ENCODE data around the gene UTP11. TPM values are rescaled to one million over a fixed set of nuclear protein-coding genes. Genes with fewer than 3 reads are reported as not detected.

UTP11 gene
- total and polyA plus RNA-seq, 2 donors = 43.5 to 45.4 TPM

DNA sequence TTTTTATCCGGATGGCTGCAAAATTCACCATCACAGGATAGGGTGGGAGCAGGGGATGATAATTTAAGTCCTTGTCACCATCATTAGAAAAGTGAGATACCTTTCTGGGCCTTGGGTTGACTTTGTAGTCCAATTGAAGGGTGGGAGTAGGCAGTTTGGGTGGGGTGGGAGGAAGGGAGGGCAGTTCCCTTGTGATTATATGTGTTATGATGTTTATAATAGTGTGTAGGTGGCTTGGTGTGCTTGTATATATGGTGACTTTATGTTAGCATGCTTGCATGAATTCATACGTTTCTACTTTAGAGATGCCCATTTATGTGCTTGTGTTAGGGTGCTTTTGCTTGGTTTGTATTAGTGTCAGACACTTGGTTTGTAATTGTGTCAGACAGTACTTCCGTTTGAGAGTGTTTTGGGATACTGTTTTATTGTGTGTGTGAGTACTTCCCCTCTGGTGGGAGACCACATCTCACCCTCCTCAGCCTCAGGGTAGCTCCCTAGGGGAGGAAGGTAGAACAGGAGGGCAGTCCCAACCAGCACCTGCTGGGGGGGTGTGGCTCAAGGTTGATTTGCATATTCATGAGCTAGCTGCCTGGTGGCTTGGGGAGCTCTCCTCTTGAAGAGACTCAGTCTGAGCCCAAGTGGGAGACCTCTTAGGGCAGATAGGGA lies 40.3 kb downstream of the UTP11 start:
- 44% methylated on average over 3 of the region's 3 CpGs for WGBS
- no peaks in the 10 kb centered on the region for H3K36me3 ChIP-seq (ENCODE audit: insufficient read depth)
- H3K4me3 ChIP-seq (ENCODE audit: low read depth, low read length) = no peak overlapping the region
- H3K27ac ChIP-seq (ENCODE audit: low read depth) = no peak overlapping the region
- DNase-seq (ENCODE audit: extremely low spot score) = no peak
- no peaks in the 10 kb centered on the region for H3K4me1 ChIP-seq (ENCODE audit: insufficient read depth)

DNA sequence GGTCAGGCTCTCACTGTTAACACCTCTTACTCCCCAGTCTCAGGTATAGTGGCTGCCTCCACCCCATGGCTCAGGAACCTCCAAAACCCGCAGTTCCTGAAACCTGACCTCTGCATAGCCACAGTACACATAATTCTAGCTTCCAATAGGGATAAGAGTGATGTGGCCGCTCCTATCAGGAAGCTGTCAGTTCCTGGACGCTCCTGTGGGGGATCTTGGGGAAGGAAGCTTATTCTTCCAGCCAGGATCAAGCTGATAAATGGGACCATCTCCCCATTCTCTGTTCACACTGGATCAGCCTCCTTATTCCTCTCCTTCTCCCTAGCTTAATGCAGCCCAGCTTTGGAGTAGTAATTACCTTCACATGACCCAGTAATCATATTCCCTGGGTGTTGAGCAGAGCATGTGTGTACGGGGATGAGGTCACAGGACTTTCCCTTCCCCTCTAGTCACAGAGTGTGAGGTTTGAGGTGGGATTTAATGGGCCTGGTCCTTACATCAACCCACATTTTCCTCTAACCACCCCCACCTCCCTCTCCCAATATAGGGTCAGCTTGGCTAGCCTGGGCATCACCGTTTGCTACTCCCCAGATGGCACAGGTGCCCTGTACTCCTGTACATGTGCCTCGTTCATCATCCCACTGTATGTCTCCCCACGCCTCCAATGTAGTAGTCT lies 41.0 kb downstream of the UTP11 start:
- 62% methylated on average over 7 of the region's 7 CpGs for WGBS
- no peak for DNase-seq (ENCODE audit: extremely low spot score)
- H3K4me3 ChIP-seq (ENCODE audit: low read depth, low read length) = no peak overlapping the region
- H3K36me3 ChIP-seq (ENCODE audit: insufficient read depth) = no peaks in the 10 kb centered on the region
- no peak overlapping the region for H3K27ac ChIP-seq (ENCODE audit: low read depth)
- no peaks in the 10 kb centered on the region for H3K4me1 ChIP-seq (ENCODE audit: insufficient read depth)

DNA sequence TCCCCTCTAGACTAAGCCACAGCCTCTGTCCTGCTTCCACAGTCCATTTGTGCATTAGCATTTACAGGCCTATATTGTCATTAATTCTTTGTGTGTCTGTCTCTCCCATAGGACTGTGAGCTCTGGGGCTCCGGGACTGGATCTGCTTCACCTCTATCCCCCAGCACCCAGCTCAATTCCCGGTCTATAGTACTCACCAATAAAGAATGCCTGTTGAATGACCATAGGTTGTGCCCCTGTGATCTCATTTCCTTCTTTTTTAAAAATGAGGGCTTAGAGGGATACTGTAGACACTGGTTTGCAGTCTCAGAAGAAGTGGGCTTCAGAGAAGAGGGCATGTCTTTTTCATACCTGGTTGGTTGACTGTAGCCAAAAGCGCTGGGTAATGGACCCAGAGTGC lies 42.9 kb downstream of the UTP11 start:
- Histone ChIP-seq H3K36me3 (ENCODE audit: insufficient read depth) (no peaks in the 10 kb centered on the region), H3K4me3 (ENCODE audit: low read depth, low read length) (no peak overlapping the region), H3K4me1 (ENCODE audit: insufficient read depth) (peaks cover 1% of the 10 kb centered on the region), H3K27ac (ENCODE audit: low read depth) (no peak overlapping the region)
- 87% methylated on average over 3 of the region's 3 CpGs for WGBS
- no peak for DNase-seq (ENCODE audit: extremely low spot score)

DNA sequence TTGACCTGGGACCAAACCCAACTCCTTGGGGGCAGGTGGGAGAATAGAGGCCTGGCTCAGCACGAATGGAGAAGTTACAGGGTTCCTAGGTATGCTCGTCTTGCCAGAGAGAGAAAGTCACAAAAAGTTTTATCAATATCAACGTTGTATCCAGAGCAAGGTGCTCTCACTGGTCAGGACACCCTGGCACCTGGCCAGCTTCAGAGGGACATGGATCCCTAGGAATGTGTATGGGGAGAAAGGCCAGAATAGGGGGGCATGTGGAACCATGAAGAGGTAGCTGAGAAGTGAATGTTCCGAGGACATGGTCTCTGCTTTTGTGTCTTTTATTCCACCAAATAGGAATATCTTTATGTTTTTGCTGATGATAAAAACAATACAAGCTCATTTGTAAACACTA lies 43.4 kb downstream of the UTP11 start:
- WGBS = 78% methylated on average over 4 of the region's 4 CpGs

DNA sequence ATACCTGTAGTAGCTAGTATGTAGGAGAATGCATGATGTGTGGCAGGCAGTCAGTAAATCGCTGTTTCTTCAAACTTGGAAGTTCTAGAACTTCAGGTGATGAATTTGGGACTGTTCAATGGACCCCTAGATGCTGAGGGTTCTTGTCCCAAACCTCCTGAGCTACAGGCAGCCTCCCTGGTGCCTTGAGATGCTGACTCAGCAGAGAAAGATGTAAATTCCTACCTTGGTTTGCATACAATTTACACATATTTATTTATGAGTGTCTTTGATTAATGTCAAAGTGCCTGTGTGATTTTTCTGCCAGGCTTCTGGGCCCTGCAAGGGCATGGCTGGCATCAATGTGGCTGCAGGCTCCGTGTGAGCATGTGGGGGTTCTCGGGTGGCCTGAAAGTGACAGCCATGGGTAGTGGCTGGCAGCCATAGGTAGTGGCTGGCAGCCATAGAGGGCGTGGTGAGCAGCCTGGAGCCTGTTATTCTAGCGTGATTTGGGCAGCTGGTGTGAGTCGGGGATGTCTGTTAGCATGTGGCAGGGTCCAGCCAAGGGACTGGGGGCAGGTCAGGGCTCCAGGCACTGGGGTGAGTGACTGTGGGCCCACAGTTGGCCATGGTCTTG lies 47.2 kb downstream of the UTP11 start:
- WGBS = 72% methylated on average over 6 of the region's 6 CpGs
- peaks cover 1% of the 10 kb centered on the region for H3K4me1 ChIP-seq (ENCODE audit: insufficient read depth)
- no peak overlapping the region for H3K4me3 ChIP-seq (ENCODE audit: low read depth, low read length)
- no peaks in the 10 kb centered on the region for H3K36me3 ChIP-seq (ENCODE audit: insufficient read depth)
- no peak for DNase-seq (ENCODE audit: extremely low spot score)
- no peak overlapping the region for H3K27ac ChIP-seq (ENCODE audit: low read depth)

More for the DNA sequence above, 43.4 kb downstream of the UTP11 start:
- peaks cover 1% of the 10 kb centered on the region for H3K4me1 ChIP-seq (ENCODE audit: insufficient read depth)
- no peak overlapping the region for H3K27ac ChIP-seq (ENCODE audit: low read depth)
- H3K4me3 ChIP-seq (ENCODE audit: low read depth, low read length) = no peak overlapping the region
- no peak for DNase-seq (ENCODE audit: extremely low spot score)
- H3K36me3 ChIP-seq (ENCODE audit: insufficient read depth) = no peaks in the 10 kb centered on the region

DNA sequence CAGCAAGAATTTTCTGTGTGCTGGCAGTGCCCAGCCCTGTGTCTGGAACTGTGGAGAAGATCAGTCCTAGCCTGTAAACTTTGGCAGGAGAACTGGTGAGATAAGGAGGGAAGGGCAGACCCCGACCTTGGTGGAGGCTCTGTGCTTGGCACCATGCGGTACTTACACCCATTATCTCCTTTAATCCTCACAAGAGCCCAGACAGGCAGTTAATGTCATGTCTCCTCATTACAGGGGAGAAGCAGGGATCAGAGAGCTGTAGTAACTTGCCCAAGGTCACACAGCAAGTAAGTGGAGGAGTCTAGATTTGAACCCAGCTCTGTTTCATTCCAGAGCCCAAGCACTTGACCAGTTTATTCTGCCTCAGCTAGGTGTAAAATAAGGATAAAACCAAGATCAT lies 48.0 kb downstream of the UTP11 start:
- no peak for DNase-seq (ENCODE audit: extremely low spot score)
- H3K4me1 ChIP-seq (ENCODE audit: insufficient read depth) = peaks cover 1% of the 10 kb centered on the region
- WGBS = 69% methylated on average over 2 of the region's 2 CpGs
- no peak overlapping the region for H3K4me3 ChIP-seq (ENCODE audit: low read depth, low read length)
- H3K36me3 ChIP-seq (ENCODE audit: insufficient read depth) = no peaks in the 10 kb centered on the region
- no peak overlapping the region for H3K27ac ChIP-seq (ENCODE audit: low read depth)

DNA sequence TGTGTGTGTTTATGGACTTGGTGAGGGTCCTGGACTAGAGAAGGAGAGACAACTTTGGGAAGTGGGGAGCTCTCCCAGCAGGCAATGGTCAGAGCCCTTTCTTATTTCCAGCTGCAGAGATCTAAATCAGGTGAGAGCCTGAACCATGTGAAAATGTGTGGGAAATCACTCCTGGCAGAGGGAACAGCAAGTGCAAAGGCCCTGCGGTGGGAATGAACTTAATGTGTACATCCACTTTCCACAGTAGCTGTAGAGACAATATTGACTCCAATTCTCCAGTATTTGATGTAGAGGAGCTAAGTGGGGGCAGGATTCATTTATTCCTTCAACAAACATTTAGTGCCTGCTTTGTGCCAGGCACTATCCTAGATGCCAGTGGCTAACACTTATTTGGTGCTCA lies 48.8 kb downstream of the UTP11 start:
- Histone ChIP-seq H3K36me3 (ENCODE audit: insufficient read depth) (no peaks in the 10 kb centered on the region), H3K4me1 (ENCODE audit: insufficient read depth) (peaks cover 1% of the 10 kb centered on the region), H3K27ac (ENCODE audit: low read depth) (no peak overlapping the region), H3K4me3 (ENCODE audit: low read depth, low read length) (no peak overlapping the region)
- WGBS = 98% methylated on average over 1 of the region's 1 CpG
- DNase-seq (ENCODE audit: extremely low spot score) = no peak

DNA sequence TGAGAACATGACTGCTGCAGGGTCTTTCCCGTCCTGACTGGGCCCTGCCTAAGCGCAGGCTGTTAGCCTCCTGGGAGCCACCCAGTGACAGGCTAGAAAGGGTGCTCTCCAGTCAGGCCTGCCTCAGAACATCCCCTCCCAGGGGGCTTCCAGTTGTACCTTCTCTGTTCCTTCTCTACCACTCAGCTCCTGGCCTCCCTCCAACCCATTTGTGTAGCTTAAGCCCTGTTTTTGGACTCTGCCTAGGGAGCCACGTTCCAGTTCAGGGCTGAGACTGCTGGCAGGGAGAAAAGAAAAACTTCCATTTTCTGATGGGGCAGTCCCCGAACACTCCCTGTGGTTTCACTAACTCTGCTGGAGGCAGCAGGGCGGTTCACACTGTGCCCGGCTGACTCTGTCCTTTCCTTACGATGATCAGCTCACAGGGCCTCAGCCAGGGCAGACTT lies 49.4 kb downstream of the UTP11 start:
- H3K4me3 ChIP-seq (ENCODE audit: low read depth, low read length) = no peak overlapping the region
- H3K27ac ChIP-seq (ENCODE audit: low read depth) = no peak overlapping the region
- peaks cover 1% of the 10 kb centered on the region for H3K4me1 ChIP-seq (ENCODE audit: insufficient read depth)
- DNase-seq (ENCODE audit: extremely low spot score) = no peak
- H3K36me3 ChIP-seq (ENCODE audit: insufficient read depth) = no peaks in the 10 kb centered on the region
- 77% methylated on average over 7 of the region's 7 CpGs for WGBS

DNA sequence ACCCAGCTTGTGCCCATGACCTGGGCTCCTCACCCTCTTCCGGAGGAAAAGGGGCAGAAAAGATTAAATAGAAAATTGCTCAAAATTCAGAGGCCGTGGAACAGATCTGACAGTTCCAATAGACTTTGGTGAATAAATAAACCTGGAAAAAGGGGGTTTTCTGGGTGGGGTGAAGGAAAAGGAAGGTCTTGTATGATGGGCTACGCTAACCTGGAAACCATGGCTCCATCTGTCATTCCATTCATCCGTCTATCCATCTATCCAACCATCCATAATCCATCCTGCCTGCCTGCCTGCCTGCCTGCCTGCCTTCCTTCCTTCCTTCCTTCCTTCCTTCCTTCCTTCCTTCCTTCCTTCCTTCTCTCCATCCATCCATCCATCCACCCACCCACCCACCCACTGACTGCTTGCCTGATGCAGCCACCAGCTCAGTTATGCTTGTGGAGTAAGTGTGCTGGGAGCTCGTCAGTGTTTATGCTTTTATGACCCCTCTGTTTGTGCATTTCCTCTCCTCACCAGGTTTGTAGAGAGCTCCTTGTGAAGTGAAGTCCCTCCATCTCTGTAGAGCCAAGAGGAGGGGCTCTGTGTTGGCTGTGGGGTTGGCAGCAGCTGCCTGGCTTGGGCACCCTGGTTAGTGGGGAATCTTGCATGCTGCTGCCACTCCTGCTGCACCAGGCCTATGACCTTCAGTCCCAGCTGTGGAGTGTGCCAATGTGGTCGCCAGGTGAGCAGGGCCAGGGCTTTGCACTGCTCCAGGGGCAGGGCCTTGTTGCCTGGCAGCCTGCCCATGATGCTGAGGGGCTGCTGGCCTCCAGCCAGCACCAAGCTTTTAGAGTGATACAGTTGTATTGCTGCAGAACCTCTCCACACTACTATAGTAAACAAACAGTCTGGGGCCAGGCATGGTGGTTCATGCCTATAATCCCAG lies 50.1 kb downstream of the UTP11 start:
- H3K27ac ChIP-seq (ENCODE audit: low read depth) = no peak overlapping the region
- DNase-seq (ENCODE audit: extremely low spot score) = no peak
- H3K36me3 ChIP-seq (ENCODE audit: insufficient read depth) = no peaks in the 10 kb centered on the region
- H3K4me3 ChIP-seq (ENCODE audit: low read depth, low read length) = no peak overlapping the region
- H3K4me1 ChIP-seq (ENCODE audit: insufficient read depth) = peaks cover 1% of the 10 kb centered on the region
- 85% methylated on average over 6 of the region's 6 CpGs for WGBS

DNA sequence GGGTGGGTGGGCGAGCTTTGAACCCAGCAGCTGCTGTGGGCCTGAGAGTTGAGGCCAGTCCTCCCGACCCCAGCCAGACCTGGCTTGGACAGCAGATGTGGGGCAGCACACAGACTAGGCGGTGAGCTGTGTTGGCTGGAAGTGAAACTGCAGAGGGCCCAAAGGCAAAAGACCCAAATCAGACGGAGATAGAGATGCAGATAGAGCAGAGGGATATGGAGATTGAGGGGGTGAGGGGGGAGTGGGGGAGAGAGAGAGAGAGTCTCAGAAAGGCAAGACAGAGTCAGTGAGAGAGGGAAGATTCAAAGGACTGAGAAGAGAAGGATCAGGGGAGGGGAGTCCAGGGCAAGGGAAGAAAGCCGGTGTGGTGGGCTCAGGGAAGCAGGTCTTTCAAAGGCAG lies 51.1 kb downstream of the UTP11 start:
- no peak for DNase-seq (ENCODE audit: extremely low spot score)
- 82% methylated on average over 5 of the region's 5 CpGs for WGBS

DNA sequence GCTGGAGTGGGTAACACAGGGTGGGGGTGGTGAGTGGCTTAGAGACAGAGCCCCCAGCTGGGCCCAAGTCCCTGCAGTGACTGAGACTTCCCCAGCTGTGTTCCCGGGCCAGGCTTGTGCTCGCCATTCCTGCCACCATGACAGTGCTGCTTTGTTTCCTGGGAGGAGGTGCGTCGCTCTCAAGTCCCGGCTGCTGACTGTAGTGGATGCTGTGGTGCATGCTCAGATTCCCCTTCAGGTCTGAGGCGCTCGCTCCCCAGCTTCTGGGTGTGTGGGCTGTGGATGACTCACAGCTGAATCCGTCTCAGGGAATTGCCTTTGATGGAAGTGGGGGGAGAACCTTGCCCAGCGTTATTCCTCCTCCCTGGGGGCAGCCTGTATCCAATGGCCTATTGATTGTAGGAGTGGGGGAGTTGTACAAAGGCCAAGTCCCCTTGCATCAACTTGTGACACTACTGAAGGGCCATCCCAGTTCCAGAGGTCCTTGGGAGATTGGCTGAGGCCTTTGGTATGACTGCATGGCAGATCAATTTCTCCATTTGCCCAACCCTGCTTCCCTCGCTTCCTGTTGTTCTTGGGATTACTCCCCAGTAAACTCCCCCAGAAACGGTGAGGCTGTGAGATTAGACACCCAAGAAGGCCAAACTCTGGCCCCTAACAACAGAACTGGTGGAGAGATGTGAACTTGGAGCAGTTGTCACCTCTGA lies 51.8 kb downstream of the UTP11 start:
- no peak for DNase-seq (ENCODE audit: extremely low spot score)
- no peak overlapping the region for H3K27ac ChIP-seq (ENCODE audit: low read depth)
- no peaks in the 10 kb centered on the region for H3K36me3 ChIP-seq (ENCODE audit: insufficient read depth)
- no peak overlapping the region for H3K4me3 ChIP-seq (ENCODE audit: low read depth, low read length)
- 50% methylated on average over 11 of the region's 11 CpGs for WGBS
- H3K4me1 ChIP-seq (ENCODE audit: insufficient read depth) = no peaks in the 10 kb centered on the region

More for the DNA sequence above, 51.1 kb downstream of the UTP11 start:
- peaks cover 1% of the 10 kb centered on the region for H3K4me1 ChIP-seq (ENCODE audit: insufficient read depth)
- H3K27ac ChIP-seq (ENCODE audit: low read depth) = no peak overlapping the region
- H3K4me3 ChIP-seq (ENCODE audit: low read depth, low read length) = no peak overlapping the region
- H3K36me3 ChIP-seq (ENCODE audit: insufficient read depth) = no peaks in the 10 kb centered on the region

DNA sequence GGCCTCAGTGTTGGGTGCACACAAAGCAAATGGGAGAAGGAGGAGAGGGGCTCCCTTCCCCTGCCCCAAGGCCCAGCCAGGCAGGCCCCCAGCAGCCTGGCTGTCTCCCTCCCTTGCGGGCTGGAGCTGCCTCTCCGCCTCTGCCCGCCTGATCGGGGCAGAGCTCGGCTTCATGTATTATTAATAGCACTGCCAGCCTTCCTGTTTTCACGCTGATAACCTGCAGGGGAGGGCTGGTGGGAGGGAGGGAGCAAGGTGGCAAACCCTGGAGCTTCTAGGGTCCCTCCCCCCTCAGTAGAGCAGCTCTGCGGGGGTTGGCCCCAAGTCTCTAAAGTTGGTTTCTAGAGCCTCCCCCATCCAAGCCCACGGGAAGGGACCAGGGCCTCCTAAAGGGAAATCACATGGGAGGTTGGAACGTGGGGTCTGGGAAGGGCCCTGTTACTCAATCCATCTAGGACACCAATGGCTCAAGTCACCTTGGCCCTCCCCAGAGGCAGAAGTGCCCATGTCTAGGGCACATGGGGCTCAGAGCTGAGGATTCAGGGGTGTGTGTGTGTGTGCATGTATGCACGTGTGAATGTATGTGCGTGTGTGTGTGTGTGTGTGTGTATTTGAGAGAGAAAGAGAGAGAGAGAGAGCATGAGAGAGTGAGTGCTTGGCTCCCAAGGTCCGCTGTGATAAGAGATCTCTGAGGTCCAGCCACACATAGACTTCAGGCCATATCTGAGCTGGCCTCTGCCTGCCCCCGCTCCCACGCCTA lies 55.9 kb downstream of the UTP11 start:
- WGBS = 51% methylated on average over 14 of the region's 14 CpGs
- H3K27ac ChIP-seq (ENCODE audit: low read depth) = no peak overlapping the region
- DNase-seq (ENCODE audit: extremely low spot score) = no peak
- H3K4me3 ChIP-seq (ENCODE audit: low read depth, low read length) = no peak overlapping the region
- H3K36me3 ChIP-seq (ENCODE audit: insufficient read depth) = no peaks in the 10 kb centered on the region
- H3K4me1 ChIP-seq (ENCODE audit: insufficient read depth) = no peaks in the 10 kb centered on the region
